HS-27A (cell line): Measurements from ENCODE around the gene ATG4C.

Experiments used
- DNase-seq: peaks from one replicate; pipeline ENCODE4 v3.0.0-alpha.2; 2012; ENCODE audit warnings: low read depth, missing footprints

Gene ATG4C

GRCh38 chr1:62904856-62905225, 120.9 kb downstream of the ATG4C start:
- no peak for DNase-seq

DNA sequence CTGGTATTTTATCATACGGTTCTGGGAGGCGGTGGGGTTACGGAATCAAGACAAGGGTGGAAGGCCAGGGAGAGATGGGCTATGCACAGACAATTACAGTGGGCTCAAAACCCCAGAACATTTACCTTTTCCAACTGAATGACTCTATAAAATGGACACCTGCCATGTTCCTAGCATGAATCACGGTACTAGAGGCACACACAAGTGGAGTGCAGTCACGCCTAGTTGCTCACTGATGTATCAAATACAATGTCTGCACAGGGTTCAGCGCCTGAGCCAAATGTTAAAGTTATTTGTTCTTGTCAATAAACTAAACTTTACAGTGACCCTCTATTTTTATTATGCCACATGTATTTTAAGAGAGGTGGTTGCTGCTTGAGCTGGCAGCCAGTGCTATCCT, 121.4 kb downstream of the ATG4C start:
- no peak for DNase-seq

GRCh38 chr1:62905872-62906271, 121.9 kb downstream of the ATG4C start:
- no peak for DNase-seq

GRCh38 chr1:62906428-62906886, 122.5 kb downstream of the ATG4C start:
- DNase-seq = no peak

DNA sequence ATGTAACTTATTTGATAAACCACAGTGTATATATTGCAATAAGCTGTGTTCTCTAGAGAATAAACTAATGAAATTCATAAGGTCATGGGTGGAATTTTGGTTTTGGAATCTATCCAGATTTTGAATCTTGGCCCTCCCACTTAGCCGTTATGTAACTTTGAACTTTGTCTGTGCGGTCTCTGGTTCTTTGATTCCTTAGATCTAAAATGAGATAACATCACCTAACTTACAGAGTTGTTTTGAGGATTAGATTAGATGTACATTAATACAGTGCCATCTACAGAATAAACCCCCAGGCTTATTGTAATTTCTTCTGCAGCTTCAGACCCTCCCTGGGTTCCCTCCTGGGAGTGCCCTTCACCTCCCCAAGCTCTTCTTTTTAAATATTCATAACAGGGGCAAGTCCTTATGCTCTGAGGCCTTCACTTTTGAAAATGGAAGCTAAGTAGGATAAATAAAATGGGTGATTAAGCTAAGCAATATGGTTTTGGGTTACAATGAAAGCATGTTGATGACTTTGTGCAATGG, 124.3 kb downstream of the ATG4C start:
- DNase-seq = no peak

DNA sequence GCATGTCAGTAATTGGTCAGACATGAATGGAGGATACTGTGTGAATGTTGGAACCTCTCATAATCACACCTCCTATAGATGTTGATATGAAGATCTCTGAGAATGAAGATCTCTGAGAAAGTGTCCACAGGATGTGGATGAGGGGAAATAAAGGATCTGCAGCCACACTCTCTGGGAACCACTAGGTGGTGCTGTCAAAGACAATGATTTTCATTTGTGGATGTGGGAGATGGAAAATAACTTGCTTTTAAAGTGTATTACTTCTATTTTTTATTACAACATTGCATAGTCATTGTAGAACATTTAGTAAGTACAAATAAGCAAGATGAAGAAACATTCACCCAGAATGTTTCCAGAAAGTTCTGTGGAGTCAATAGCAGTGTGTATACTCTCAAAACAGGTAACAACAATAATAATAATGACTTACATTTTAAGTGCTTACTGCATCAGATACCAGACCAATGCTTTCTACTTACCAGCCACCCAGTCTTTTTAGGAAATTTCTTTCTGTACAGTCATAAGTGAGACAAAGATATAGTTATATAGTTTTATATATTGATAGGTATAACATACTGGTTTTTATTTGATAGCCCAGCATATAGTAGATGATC, 128.2 kb downstream of the ATG4C start:
- no peak for DNase-seq
